Suppressor macrophage treated with lipopolysaccharide for 4 hours (primary cell): ENCODE results near the gene MPIG6B.

Experiments used
- DNase-seq: peaks from one replicate; pipeline ENCODE4 v3.0.0-alpha.2; 2020

The MPIG6B gene

DNA sequence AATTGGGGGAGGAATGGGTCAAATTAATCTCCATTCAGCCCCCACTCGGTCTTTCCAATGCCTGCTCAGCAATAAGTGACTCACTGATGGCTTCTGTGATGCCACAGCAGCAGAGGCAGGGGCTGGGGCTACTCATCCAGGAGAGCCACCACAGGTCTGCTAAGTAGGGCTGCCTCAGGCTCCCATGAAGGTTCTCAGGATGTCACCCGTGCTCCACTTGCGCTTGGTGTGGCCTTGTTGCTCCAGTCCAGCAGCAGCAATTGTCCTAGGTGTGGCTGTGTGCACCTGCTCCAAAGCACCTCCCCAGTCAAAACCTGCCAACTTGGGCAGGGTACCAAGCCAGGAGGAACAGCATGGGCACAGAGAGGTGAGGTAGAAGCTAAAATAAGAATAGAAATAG is 1.0 kb upstream of the MPIG6B start:
- no peak for DNase-seq

DNA sequence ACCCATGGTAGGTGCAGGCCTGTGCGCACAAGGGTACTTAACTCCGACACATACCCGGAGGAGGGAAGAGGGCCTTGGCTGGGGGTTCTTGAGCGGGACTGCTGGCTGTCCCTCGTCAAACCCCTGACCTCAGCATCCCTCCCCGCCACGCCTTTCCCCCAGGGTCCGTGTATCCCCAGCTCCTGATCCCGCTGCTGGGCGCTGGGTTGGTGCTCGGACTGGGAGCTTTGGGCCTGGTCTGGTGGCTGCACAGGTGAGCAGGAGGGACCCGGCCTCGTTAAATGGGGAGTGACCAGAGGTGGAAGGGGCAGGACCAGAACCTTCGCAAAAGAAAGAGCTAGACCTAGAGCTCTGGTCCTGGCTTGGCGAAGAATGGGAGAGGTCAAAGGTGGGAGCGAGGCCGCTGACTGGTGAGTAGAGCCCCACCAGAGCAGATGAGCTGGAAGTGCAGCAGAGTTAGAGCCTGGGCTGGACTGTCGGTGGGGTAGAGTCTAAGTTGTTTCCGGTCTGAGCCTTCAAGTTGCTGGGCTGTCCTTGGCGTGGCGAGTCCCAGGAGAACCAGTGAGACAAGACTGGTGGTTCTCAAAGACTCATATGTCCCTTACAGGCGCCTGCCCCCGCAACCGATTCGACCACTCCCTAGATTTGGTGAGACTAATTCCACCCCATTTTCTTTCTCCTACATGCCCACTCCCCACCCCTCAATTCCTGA is 963 bp downstream of the MPIG6B start:
- DNase-seq: no peak

DNA sequence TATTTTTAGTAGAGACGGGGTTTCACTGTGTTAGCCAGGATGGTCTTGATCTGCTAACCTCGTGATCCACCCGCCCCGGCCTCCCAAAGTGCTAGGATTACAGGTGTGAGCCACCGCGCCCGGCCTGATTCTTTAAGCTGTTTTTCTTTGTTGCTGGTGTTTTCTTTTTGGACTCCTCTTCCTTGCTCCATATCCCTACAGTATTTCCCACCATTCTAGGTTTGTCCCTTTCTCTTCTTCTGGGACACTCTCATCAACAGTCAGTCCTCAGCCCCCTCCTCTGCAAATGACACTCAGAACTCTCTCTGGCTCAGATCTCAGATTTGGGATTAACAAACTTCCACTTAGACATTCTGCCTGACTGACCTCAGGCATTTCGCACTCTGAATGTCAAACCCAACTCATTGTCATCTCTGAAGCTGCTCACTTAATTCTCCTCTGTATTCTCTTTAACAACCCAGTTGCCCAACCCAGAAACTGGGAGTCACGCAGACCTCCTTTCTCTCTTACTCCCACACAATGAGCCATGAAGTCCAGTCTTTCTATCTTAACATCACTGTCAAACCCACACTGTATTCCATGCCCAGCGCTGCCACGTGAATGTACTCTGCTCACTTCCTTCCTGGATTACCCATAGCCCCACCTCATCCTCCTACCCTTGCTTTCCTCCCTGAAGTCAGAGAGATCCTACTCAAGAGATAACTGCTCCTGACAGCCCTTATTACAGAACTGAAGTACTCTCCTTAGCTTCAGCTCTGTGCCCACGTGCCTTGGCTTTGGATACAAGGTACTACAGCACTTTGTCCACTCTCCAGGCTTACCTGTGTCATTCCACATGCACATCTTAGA is 2.6 kb downstream of the MPIG6B start:
- DNase-seq: peak; percentile 95

DNA sequence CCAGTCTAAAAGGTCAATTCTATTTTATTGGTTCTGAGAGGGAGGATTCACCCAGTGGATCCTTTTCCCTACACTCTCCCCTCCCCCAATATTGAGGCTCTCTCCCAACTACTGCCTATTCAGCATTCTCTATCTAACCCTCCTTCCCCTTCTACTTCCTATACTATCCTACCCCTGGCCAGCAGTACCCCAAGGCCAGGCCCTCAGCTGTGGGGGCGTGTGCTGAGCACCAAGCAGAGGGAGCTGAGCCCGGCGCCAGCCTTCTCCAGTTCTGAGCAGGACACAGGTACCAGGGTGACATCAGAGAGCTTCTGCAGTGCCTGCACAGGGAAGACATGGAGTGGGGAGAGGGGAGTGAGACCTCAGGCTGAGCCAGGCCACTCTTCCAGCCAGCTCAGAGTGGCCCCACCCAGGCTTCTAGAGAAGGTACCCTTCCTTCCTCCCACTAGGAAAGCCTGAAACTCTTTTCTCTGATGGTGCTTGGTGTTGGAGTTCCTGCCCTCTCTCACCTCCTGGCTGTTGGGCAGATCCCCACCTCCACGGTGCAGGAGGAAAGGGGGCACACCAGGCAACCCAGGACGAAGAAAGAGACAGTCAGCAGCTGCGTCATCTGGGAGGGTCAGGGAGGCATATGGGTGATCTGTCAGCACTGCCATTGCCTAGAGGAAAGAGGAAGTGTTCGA is 4.0 kb downstream of the MPIG6B start:
- DNase-seq: peak; percentile 93

DNA sequence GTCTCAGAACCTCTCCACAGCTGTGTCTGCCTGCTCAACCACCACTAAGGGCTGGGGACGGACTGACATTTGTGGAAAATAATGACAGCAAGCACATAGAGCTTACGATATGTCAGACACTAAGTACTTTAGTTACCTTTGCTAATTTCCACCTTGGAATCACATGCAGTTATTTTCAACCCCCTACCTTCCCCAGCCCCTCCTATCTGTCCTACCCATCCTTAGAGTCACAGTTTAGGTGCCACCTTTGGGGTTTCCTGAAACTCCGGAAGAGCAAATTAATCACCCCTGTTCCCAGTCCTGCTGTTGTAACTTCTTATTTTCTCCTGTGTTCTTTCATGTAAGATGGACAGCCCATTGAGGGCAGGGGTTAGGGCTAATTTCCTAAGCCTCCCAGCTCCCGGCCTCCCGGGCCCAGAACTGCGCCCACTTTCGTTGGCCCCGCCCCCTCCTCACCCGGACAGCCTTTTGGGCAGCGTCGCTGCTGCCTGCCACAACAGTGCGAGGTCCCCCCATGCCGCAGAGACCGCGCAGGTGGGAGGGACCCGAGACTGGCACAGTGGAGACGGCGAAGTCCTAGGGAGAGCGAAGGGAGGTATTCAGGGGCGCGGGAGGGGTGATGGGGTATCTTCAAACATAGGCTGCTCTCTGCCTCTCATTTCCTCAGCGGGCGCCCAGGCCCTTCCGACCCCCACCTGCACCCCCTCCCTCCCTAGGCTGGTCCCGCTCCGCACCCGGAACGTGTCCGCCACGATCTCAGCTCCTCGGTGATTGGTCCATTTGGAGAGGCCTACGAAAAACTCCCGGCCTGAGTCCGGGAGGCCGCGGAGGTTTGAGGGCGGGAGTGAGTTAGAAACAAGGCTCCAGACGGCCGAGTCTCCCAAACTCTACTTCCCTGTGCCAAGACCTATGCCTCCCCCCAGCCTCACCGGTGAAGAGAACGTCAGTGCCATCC is 4.8 kb downstream of the MPIG6B start:
- no peak for DNase-seq

DNA sequence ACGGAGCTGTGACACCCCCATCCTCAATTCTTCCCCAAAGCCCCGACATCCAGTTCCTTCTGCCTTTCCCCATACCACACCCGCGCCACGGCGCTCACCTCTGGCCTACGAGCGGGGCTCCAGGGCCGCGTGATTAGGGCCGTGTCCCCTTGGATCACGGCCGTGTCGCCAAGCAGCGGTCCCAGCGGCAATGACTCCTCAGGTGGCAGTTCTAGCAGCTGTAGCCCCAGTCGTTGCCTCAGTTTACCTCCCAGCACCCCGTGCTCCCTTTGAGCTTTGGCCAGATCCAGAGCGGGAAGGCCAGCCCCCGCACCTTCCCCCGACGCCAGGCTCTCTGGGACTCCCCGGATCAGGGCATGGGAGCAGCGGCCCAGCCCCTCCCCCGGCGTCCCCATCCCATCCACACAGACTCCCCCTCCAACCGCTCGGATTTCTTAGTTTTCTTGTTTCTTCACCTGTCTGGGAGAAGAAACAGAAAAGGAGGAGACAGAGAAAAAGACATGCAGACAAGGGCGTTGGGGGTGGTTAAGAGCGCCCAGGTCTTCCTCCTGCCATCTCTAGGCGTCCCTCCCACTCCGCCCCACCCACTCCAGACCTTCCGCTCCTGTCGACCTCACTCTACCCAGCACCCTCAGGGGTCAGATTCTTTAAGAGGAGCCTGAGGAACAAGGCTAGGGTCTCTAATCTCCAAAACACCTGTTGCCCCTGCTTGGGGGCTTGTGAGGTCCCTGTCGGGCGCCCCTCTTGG is 5.8 kb downstream of the MPIG6B start, which contains the start of gene DDAH2:
DDAH2 (minus strand) TSS at position 533 of the 748 bp plus-strand sequence; CDS start at position 395, 138 bp downstream.
- no peak for DNase-seq

DNA sequence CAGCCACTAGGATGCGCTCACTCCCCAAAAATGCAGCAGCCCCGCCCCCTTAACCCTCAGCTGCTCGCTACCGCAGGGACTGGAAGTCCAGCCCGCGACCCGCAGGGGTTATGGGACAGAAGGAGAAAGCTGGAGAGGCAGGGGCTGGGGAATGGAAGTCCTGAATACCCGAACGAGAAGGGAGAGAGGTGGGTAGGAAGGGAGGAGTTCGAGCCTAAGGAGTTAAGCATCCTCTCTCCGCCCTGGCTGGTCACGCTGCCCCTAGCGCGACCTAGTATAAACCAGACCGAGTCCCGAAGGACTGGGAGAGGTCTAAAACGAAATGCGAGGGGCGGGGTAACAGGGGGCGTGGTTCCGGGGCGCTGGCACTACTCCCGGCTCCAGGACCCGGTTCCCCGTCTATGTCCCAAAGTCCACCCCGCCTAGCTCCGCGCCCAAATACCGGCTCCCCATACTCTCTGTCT is 6.4 kb downstream of the MPIG6B start:
- DNase-seq: peak; percentile 91

DNA sequence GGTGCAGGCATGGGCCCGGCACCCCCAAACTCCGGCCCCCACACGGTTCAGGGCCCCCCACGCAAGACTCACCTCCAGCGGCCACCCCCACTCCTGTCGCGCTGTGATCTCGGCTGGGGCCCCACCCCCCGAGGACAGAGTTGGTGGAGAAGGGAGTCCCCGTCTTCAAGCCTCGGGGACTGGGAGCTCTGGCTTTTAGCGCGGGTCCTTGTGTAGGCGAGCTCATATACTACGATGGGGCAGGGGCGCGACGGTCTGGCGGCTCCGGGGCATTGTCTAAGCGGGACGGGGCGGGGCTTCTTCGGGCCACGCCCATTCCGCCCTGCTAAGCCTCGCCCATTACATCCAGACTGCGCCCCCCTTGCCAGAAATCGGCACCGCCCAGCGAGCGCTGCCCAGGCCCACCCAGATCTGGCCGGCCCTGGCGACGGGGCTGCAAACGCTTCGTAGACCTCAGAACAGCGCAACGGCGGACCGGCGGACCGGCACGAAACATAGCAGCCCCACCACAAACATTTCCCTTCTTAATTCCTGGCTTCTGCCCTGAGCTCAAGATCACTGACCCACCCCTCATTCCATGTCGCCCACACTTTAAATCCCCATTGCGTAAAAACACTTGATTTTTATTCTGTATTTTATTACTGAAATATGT is 6.9 kb downstream of the MPIG6B start:
- peak; percentile 85 for DNase-seq

DNA sequence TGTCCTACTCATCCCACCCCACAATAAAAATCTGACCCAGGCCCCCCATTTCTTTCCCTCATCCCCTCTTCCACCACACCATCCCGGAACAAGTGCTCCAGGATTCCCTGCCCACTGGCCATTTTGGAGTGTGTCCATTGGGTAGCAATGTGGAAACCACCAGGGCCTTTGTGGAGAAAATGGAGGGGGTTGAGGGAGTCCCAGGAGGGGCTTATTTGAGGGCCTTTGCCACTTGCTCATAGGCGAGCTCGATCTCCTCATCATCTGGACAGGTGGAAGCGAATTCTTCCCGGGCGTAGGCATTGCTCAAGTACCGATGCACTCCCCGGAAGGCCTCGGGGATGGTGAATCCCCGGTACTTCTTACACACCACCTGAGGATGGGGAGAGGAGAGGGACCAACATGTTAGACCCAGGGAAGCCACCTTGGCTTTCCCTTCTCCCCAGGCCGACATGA is 7.5 kb downstream of the MPIG6B start:
- DNase-seq: no peak

DNA sequence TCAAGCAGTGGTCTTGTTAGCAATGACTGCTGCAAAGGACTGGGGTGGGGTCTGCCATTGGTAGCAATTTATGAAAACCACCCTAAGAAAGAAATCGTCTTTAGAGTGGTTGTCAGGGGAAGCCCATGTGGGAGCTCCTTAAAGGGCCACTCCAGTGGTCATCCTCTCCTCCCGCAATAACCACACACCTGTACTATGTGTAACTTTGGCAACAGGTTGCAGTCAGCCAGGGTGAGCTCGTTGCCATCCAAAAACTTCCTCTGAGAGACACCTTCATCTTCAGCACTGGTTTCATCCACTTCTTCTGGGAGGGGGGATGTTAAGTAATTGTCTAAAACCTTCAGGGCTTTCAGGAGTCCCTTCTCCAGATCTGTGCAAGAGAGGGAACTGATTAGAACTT is 8.9 kb downstream of the MPIG6B start:
- no peak for DNase-seq

DNA sequence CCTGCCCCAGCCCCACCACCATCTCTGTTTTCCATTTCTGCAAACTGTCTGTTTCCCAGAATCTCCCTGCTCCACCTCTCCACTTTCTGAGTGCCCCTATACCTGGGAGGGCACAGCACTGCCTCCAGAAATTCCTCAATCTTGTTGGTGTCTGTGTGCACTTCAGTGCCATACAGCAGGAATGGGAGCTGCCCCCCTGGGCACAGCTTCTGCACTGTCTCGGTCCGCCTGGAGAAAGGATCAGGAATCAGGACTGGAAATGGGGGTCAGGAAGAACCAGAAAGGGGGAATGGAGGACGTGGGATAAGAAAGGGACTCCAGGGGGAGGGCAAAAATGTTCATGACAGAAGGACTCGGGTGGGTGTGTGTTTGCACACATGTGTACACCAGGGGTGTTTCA is 10.6 kb downstream of the MPIG6B start:
- no peak for DNase-seq

DNA sequence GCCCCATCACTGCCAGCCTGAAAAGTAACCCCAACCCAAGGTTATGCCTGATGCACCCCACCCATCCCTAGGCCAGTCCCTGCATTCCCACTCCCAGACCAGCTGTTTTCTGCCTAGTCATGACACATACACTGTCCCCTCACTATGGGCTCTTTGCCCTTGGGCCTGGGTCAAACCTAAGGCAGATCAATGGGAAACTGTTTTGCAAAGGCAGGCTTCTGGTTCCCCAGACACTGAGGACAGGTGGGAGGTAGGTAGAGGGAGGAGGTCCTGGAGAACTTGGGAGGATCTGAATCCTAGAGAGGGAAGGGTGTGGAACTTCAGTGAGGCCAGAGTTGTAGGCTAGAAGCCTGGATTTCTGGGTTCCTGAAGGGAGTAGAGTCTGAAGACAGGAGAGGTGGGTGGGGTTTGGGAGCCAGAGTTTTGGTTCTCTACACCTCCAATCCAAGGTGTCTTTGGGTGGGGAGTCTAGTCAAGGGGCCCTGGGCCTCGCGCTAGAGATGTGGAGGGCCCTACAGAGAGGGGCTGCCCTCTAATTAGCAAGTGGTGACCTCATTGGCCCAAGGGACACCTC is 11.2 kb downstream of the MPIG6B start:
- DNase-seq: no peak

DNA sequence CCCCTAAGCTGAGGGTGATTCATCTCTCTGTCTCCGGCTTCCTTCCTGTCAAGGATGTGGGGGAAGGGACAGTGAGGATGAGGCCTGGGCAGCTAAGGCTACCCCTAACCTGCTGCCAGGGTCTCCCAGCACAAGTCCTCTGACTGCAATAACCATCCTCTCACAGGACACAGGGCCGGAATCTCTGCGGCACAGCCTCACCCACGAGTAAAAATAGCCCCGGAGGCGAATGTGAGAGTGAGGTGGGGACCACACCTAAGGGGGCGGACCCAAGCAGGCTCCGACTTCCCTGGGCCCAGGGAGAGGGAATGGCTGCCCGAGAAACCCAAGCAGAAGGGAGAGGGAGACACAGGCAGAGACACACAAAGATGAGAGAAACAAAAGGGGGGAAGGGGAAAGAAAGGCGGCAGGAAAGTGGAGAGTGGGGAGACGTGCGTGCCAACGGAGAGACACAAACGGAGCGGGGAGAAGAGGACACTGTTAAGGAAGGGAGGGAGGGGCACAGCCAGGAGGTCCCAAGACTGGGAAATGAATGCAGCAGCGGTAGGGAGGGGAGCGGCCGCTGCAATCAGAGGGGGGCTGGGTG is 11.7 kb downstream of the MPIG6B start:
- DNase-seq: peak; percentile 84

DNA sequence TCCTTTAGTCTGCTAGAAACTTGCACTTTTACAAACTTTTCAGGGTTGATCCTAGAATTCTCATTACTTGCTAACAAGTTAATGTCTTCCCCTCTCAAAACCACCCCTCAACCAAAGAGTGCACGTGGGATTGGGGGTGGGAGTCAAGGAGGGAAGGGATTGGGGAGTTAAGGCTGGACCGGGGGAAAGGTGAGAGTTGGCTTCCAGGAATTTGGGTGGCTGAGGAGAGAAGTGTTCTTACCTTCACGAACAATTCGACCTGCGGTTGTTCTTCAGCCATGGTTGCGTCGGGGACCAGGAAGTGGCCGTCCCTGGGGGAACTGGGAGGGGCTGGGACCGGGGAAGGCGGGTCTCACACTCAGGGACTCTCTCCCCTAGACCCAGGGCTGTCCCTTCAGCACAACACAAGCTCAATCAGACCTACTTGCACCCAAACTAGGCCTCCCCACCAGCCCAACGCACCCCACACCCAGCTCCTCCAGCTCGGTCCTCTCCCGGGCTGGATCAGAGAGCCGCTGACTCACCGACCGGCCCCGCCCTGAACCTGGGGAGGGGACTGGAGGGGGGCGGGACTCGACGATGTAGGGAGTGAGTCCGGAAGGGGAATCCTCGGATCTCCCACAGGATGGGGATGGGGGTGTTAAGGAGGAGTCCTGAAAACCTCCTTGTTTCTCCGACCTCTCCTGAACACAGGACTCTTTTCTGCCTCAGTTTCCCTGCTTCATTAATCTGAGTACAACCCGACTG is 13.0 kb downstream of the MPIG6B start, which contains the start of gene CLIC1:
CLIC1 (minus strand) TSS at position 510 of the 747 bp plus-strand sequence; CDS start at position 280, 230 bp downstream.
- peak; percentile 94 for DNase-seq

DNA sequence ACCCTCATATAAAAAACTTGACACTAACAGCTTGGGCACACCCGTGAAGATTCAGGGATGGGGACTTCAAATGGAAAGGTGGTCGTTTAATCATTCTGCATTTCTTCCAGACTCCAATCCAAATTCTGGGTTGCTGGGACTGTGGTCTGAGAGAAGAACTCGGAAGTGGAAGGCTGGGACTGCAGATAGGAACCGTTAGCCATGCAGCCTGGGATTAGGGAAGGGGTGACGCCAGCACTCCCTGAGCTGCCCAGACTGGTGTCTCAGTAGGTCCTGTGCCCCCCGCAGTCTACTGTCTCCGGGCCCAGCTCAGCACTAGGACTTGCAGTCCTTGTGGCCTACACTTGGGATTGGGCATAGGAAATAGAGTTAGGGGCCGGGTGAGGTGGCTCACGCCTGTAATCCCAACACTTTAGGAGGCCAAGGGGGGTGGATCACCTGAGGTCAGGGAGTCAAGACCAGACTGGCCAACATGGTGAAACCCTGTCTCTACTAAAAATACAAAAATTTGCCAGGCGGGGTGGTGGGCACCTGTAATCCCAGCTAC is 13.7 kb downstream of the MPIG6B start:
- peak; percentile 47 for DNase-seq

DNA sequence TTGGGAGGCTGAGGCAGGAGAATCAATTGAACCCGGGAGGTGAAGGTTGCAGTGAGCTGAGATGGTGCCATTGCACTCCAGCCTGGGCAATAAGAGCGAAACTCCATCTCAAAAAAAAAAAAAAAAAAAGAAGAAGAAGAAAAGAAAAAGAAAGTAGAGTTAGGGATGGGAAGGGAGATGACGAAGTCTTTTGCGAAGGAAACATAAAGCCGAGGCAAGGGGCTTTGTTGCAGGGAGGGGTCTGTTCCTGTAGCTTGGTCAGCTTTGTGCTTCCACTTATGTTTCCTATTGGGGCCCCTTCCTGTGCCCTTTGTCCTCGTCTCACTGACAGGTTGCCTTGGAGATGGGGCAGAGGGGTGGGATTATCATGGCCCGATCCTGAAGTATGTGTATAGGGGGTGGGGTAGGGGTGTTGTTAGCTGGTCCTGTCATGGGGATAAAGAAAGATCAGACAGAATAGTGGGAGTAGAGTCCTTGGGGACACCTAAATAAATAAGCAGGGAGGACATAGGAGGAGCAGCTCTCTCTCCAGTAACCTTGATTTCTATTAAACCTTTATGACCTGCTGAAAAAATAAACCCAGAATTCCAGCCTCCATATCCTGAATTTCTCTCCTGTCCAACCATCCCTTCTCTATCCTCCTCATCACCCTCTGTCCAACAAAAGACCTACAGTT is 14.3 kb downstream of the MPIG6B start:
- peak; percentile 85 for DNase-seq

DNA sequence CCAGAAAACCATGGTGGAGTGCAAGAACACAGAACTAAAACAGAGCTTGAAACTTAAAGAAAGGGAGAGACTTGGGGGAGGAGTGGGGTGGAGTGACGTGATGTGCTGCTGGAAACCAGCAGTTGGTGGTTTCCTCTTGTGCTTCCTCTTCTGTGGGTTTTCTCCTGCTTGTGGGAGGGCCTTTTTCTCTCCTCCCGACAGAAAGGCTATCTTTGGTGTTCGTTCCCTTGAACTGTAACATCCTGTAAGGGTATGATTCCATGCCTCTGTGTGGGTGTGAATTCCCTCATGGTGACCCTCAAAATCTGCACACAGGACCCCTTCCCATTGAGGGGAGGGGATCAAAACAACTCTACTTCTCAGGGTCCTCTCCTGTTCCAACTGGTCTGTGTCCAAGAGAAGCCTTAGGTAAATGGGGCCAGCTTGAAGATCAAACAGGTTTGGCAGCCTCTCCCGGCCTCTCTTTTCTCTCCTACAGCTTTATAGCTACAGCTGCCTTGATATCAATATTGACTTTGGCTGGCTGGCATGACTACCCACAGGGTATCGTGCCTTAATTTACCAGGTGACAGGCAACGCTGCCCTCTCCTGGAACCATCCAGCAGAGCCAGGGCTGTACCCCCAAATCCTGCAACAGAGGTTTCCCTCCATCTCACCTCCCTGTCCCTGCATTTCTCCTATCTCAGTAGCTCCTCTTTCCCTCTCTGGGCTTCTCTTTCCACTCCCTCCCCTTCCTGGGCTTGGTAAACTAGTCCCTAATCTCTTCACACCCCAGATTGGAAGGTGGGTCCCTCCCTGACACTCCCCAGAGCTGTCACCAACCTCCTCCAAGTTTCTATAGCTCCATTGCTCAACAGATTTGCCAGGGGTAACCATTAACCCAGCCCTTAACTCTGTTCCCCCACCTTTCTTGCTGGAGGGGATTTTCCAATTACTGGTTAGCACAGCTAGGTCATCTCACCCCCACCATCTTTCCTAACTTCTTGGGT is 15.1 kb downstream of the MPIG6B start:
- peak; percentile 93 for DNase-seq
